Central memory CD8-positive, alpha-beta T cell (primary cell): ENCODE data around the gene MTOR.
A peak's percentile ranks its signal among the peaks of the same experiment; 100 is the strongest.
"Not testable (repeated sequence)": the region's sequence is repeated elsewhere in the genome, so short reads cannot be mapped to it uniquely, and the experiment has no call there.

ENCODE experiments used
- ATAC-seq: fragments of 150-1000 bp; cut with Tn5 transposase; replicated peaks from 2 replicates; pipeline ENCODE4 v1.10.0; 2022; ENCODE audit warnings: mild to moderate bottlenecking, moderate FRiP score, moderate number of reproducible peaks; ENCODE audit not compliant: poor library complexity, severe bottlenecking; ENCODE audit errors: extremely low read depth
- DNase-seq, 2 donors: peaks; one replicate each; pipeline ENCODE4 v3.0.0; 2021; ENCODE audit warnings: low spot score in 2 of 2
- H3K27ac Mint-ChIP-seq: one replicate; pipeline ENCODE4 v1.8.0; 2022; ENCODE audit warnings: low read depth, mild to moderate bottlenecking, moderate library complexity, mixed read lengths
- H3K27me3 Mint-ChIP-seq: one replicate; pipeline ENCODE4 v1.8.0; 2022; ENCODE audit warnings: mixed read lengths
- H3K36me3 Mint-ChIP-seq: one replicate; pipeline ENCODE4 v1.8.0; 2022; ENCODE audit warnings: mild to moderate bottlenecking, moderate library complexity, mixed read lengths; ENCODE audit not compliant: insufficient read depth
- H3K4me1 Mint-ChIP-seq: one replicate; pipeline ENCODE4 v1.8.0; 2022; ENCODE audit warnings: mixed read lengths
- H3K4me3 Mint-ChIP-seq: one replicate; pipeline ENCODE4 v1.8.0; 2022; ENCODE audit warnings: mild to moderate bottlenecking, moderate library complexity, mixed read lengths
- H3K9me3 Mint-ChIP-seq: one replicate; pipeline ENCODE4 v1.8.0; 2022; ENCODE audit warnings: mixed read lengths

MTOR gene

GRCh38 chr1:11125931-11126330 lies 136.4 kb downstream of the MTOR start:
- DNase-seq (no peak), ATAC-seq (no peak)
- no peaks in the 10 kb centered on the region for H3K27me3 Mint-ChIP-seq
- no peak overlapping the region for H3K4me3 Mint-ChIP-seq
- no peaks in the 10 kb centered on the region for H3K9me3 Mint-ChIP-seq
- H3K36me3 Mint-ChIP-seq = peaks cover 64% of the 10 kb centered on the region
- H3K27ac Mint-ChIP-seq = no peak overlapping the region
- no peaks in the 10 kb centered on the region for H3K4me1 Mint-ChIP-seq

- no peak for DNase-seq
- Mint-ChIP-seq H3K4me3 (no peak overlapping the region), H3K9me3 (no peaks in the 10 kb centered on the region), H3K27ac (no peak overlapping the region), H3K27me3 (no peaks in the 10 kb centered on the region), H3K4me1 (no peaks in the 10 kb centered on the region), H3K36me3 (peaks cover 64% of the 10 kb centered on the region)
- no peak for ATAC-seq
These were observed 137.4 kb downstream of the MTOR start for GRCh38 chr1:11124965-11125364.

DNA sequence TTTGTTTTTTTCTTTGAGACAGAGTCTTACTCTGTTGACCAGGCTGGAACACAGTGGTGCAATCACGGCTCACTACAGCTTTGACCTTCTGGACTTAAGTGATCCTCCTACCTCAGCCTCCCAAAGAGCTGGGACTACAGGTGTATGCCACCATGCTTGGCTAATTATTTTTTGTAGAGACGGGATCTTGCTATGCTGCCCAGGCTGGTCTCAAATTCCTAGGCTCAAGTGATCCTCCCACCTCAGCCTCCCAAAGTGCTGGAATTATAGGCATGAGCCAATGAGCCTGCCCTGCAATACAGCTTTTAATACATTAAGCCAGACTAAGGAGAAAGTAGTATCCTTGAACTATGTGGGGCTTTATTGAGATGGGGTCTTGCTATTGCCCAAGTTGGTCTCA lies 146.0 kb downstream of the MTOR start:
- H3K9me3 Mint-ChIP-seq = no peaks in the 10 kb centered on the region

DNA sequence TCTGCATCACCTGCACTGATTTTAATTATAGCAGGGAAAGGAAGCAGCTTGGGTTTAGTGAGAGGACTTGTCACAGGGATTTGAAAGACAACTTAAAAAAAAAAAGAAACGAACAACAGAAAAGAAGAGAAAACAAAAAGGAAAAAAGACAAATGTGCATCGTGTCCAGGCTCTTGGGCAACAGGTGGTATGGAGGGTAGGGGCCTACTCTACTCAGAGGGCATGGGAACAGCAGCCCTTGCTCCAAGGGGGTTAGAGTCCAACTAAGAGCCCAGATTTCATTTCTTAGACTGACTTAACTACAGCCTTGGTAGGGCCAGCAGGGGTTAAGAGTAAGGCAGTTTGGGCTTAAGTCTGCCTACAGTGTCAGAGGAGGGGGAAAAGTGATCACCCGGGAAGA lies 147.4 kb downstream of the MTOR start:
- H3K4me1 Mint-ChIP-seq = no peaks in the 10 kb centered on the region
- DNase-seq (no peak), ATAC-seq (no peak)
- peaks cover 27% of the 10 kb centered on the region for H3K36me3 Mint-ChIP-seq
- H3K9me3 Mint-ChIP-seq = no peaks in the 10 kb centered on the region
- H3K27ac Mint-ChIP-seq = no peak overlapping the region
- no peaks in the 10 kb centered on the region for H3K27me3 Mint-ChIP-seq
- no peak overlapping the region for H3K4me3 Mint-ChIP-seq

More for the DNA sequence above, 146.0 kb downstream of the MTOR start:
- Mint-ChIP-seq H3K27me3 (no peaks in the 10 kb centered on the region), H3K36me3 (peaks cover 31% of the 10 kb centered on the region), H3K4me1 (no peaks in the 10 kb centered on the region), H3K27ac (no peak overlapping the region), H3K4me3 (no peak overlapping the region)
- ATAC-seq = no peak
- no peak for DNase-seq

- Mint-ChIP-seq H3K36me3 (peaks cover 34% of the 10 kb centered on the region), H3K27me3 (no peaks in the 10 kb centered on the region), H3K4me3 (no peak overlapping the region), H3K4me1 (no peaks in the 10 kb centered on the region), H3K27ac (no peak overlapping the region), H3K9me3 (no peaks in the 10 kb centered on the region)
- DNase-seq (no peak), ATAC-seq (no peak)
These were observed 153.1 kb downstream of the MTOR start for GRCh38 chr1:11109047-11109760.

DNA sequence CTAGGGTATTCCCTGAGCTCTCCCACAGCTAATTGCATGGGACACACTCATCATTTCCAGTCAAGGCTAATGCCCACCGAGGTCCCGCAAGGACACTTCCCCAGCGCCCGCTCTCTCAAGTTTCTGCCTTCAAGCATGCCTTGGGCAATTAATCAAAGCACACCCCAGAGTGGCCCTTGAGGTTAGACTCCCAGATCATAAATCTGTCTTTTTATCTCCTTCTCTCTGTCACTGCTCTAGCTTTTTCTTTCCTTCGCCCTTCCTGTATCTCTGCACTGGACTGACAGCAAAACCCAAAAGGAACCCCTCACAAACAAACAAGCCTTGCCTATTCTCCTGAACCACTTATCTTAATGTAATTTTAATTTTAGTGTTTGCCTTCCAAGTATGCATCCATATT lies 154.8 kb downstream of the MTOR start:
- H3K4me1 Mint-ChIP-seq = no peaks in the 10 kb centered on the region
- no peak overlapping the region for H3K27ac Mint-ChIP-seq
- H3K9me3 Mint-ChIP-seq = no peaks in the 10 kb centered on the region
- H3K27me3 Mint-ChIP-seq = no peaks in the 10 kb centered on the region
- ATAC-seq (no peak), DNase-seq (no peak)
- peaks cover 30% of the 10 kb centered on the region for H3K36me3 Mint-ChIP-seq
- H3K4me3 Mint-ChIP-seq = no peak overlapping the region

- no peaks in the 10 kb centered on the region for H3K9me3 Mint-ChIP-seq
- ATAC-seq (no peak), DNase-seq (no peak)
- H3K27me3 Mint-ChIP-seq = no peaks in the 10 kb centered on the region
- peaks cover 23% of the 10 kb centered on the region for H3K36me3 Mint-ChIP-seq
- no peak overlapping the region for H3K4me3 Mint-ChIP-seq
- no peak overlapping the region for H3K27ac Mint-ChIP-seq
- H3K4me1 Mint-ChIP-seq = no peaks in the 10 kb centered on the region
These were observed 156.8 kb downstream of the MTOR start for GRCh38 chr1:11105586-11105985.

GRCh38 chr1:11101347-11101746 lies 161.0 kb downstream of the MTOR start:
- ATAC-seq (no peak), DNase-seq (no peak)
- H3K27me3 Mint-ChIP-seq = no peaks in the 10 kb centered on the region
- peaks cover 13% of the 10 kb centered on the region for H3K4me1 Mint-ChIP-seq
- H3K4me3 Mint-ChIP-seq = peak overlapping the region; percentile 17
- no peaks in the 10 kb centered on the region for H3K9me3 Mint-ChIP-seq
- H3K27ac Mint-ChIP-seq = no peak overlapping the region
- H3K36me3 Mint-ChIP-seq = peaks cover 26% of the 10 kb centered on the region

DNA sequence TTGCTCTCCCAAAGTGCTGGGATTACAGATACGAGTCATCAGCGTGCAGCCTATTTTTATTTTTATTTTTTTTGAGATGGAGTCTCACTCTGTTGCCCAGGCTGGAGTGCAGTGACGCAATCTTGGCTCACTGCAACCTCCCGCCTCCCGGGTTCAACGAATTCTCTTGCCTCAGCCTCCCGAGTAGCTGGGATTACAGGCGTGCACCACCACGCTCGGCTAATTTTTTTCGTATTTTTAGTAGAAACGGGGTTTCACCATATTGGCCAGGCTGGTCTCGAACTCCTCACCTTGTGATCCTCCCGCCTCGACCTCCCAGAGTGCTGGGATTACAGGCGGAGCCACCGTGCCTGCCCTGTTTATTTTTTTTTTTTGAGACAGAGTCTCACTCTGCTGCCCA lies 161.5 kb downstream of the MTOR start:
- DNase-seq, H3K9me3 Mint-ChIP-seq, H3K4me3 Mint-ChIP-seq, ATAC-seq, H3K27me3 Mint-ChIP-seq, H3K27ac Mint-ChIP-seq: not testable (repeated sequence)
- H3K4me1 Mint-ChIP-seq = peaks cover 13% of the 10 kb centered on the region
- peaks cover 27% of the 10 kb centered on the region for H3K36me3 Mint-ChIP-seq

DNA sequence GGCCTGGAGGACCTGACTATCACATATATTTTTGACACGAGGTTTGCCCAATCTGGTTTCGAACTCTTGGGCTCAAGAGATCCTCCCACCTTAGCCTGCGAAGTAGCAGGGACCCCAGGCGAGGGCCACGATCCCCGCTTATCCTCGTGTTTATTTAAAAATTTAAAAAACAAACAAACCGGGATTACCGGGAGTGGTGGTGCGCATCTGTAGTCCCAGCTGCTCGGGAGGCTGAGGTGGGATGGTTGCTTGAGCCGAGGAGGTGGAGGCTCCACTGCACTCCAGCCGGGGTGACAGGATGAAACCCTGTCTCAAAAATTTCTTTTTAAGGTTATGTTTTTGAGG lies 162.2 kb downstream of the MTOR start:
- Mint-ChIP-seq H3K9me3 (no peaks in the 10 kb centered on the region), H3K27ac (peak overlapping the region; percentile 95), H3K4me3 (peak overlapping the region; percentile 89), H3K27me3 (no peaks in the 10 kb centered on the region), H3K36me3 (peaks cover 33% of the 10 kb centered on the region), H3K4me1 (peaks cover 13% of the 10 kb centered on the region)
- DNase-seq (no peak), ATAC-seq (no peak)

GRCh38 chr1:11099310-11100148 lies 162.8 kb downstream of the MTOR start, which contains the start of gene EXOSC10:
EXOSC10 (minus strand) TSS chr1:11099869; CDS start chr1:11099831, 38 bp downstream.
- Mint-ChIP-seq H3K27me3 (no peaks in the 10 kb centered on the region), H3K4me3 (peak within 1 kb of the TSS; percentile 89), H3K27ac (peak within 1 kb of the TSS; percentile 95), H3K4me1 (peaks cover 13% of the 10 kb centered on the region), H3K36me3 (peaks cover 39% of the 10 kb centered on the region), H3K9me3 (no peaks in the 10 kb centered on the region)
- DNase-seq (peak; percentile 90 to 92), ATAC-seq (peak; percentile 96)

GRCh38 chr1:11098931-11099309 lies 163.4 kb downstream of the MTOR start:
- Mint-ChIP-seq H3K27me3 (no peaks in the 10 kb centered on the region), H3K9me3 (no peaks in the 10 kb centered on the region), H3K27ac (peak overlapping the region; percentile 95), H3K36me3 (peaks cover 45% of the 10 kb centered on the region), H3K4me1 (peaks cover 13% of the 10 kb centered on the region), H3K4me3 (peak overlapping the region; percentile 89)
- DNase-seq = no peak
- ATAC-seq = no peak

GRCh38 chr1:11083784-11084183 lies 178.6 kb downstream of the MTOR start:
- not testable (repeated sequence) for H3K27me3 Mint-ChIP-seq, H3K4me3 Mint-ChIP-seq, H3K4me1 Mint-ChIP-seq, DNase-seq, H3K9me3 Mint-ChIP-seq, H3K27ac Mint-ChIP-seq, ATAC-seq
- H3K36me3 Mint-ChIP-seq = peaks cover 57% of the 10 kb centered on the region
